H1 (cell line): Measurements from ENCODE around the gene WNK4. TPM values are rescaled to one million over a fixed set of nuclear protein-coding genes. Genes with fewer than 3 reads are reported as not detected.

ENCODE experiments used
- CTCF ChIA-PET: fragments of 300-600 bp; sonication (Branson Sonifier 250); formaldehyde crosslinking; loops from one replicate; lab custom pipeline; 2021; ENCODE audit not compliant: partially characterized antibody; lab: Charles Lee
- POLR2A ChIA-PET: fragments of 300-600 bp; sonication (Branson Sonifier 250); formaldehyde crosslinking; loops from one replicate; lab custom pipeline; 2021; ENCODE audit warnings: inconsistent platforms; ENCODE audit not compliant: partially characterized antibody; lab: Charles Lee
- DNase-seq, 2 experiments: peaks; one replicate each; pipeline versions ENCODE4 v3.0.0 to v3.0.0-alpha.2; 2010 to 2022; ENCODE audit warnings: low spot score in 2 of 2, low read depth in 1 of 2, mixed read lengths in 1 of 2
- FAIRE-seq: peaks from 2 replicates; lab custom pipeline; 2011; peaks lifted over from hg19 to GRCh38; lab: Jason Lieb, UNC
- H2AFZ ChIP-seq: 2 replicates; pipeline ENCODE4 v1.8.1; 2012; ENCODE audit warnings: low read length, inconsistent platforms
- H2AK5ac ChIP-seq: 2 replicates; pipeline ENCODE4 v1.6.1; 2013; ENCODE audit warnings: low read depth, low read length
- H2BK120ac ChIP-seq: replicated peaks from 2 replicates; pipeline ENCODE3; 2013; ENCODE audit warnings: low read depth, low read length, inconsistent platforms
- H2BK12ac ChIP-seq: 2 replicates; pipeline ENCODE4 v1.6.1; 2013; ENCODE audit warnings: low read depth, low read length
- H2BK15ac ChIP-seq: 2 replicates; pipeline ENCODE4 v1.6.1; 2013; ENCODE audit warnings: low read length
- H2BK20ac ChIP-seq: 2 replicates; pipeline ENCODE4 v1.6.1; 2013; ENCODE audit warnings: low read length
- H2BK5ac ChIP-seq: 2 replicates; pipeline ENCODE4 v1.6.1; 2013; ENCODE audit warnings: low read depth, low read length
- H3K14ac ChIP-seq: 2 replicates; pipeline ENCODE4 v1.6.1; 2013; ENCODE audit warnings: inconsistent platforms; ENCODE audit not compliant: insufficient read length
- H3K18ac ChIP-seq: 2 replicates; pipeline ENCODE4 v1.6.1; 2013; ENCODE audit warnings: low read length; ENCODE audit errors: extremely low read depth
- H3K23ac ChIP-seq: 2 replicates; pipeline ENCODE4 v1.6.1; 2013; ENCODE audit warnings: inconsistent platforms; ENCODE audit not compliant: insufficient read length
- H3K23me2 ChIP-seq: 2 replicates; pipeline ENCODE4 v1.6.1; 2013; ENCODE audit warnings: low read depth, low read length
- H3K27ac ChIP-seq: 2 replicates; pipeline ENCODE4 v1.6.1; 2011; ENCODE audit warnings: low read depth, low read length, inconsistent platforms
- H3K27me3 ChIP-seq, 4 experiments: replicated peaks in 1 of 4; 1 replicate in 1 of 4; 2 replicates in 3 of 4; pipeline versions ENCODE4 v1.6.1 to v1.8.1; 2011 to 2013; ENCODE audit warnings: low read length in 3 of 4, mild to moderate bottlenecking in 3 of 4, inconsistent platforms in 2 of 4, mixed read lengths in 2 of 4, moderate library complexity in 1 of 4; ENCODE audit not compliant: control insufficient read depth in 3 of 4, insufficient read depth in 3 of 4; ENCODE audit errors: extremely low read depth in 1 of 4
- H3K36me3 ChIP-seq, 4 experiments: 2 replicates each; pipeline versions ENCODE4 v1.6.1 to v1.8.1; 2011 to 2013; ENCODE audit warnings: mild to moderate bottlenecking in 4 of 4, low read length in 3 of 4, moderate library complexity in 2 of 4, control low read depth in 1 of 4, inconsistent platforms in 1 of 4; ENCODE audit not compliant: insufficient read depth in 4 of 4, control insufficient read depth in 2 of 4
- H3K4ac ChIP-seq: replicated peaks from 2 replicates; pipeline ENCODE3; 2013; ENCODE audit warnings: low read length, low read depth, mixed read lengths, inconsistent platforms; ENCODE audit not compliant: insufficient read length
- H3K4me1 ChIP-seq, 4 experiments: replicated peaks in 1 of 4; 1 replicate in 1 of 4; 2 replicates in 3 of 4; pipeline versions ENCODE4 v1.6.1 to v1.8.1; 2011 to 2013; ENCODE audit warnings: low read length in 3 of 4, inconsistent platforms in 2 of 4, mixed read lengths in 1 of 4; ENCODE audit not compliant: insufficient read depth in 4 of 4, control insufficient read depth in 3 of 4
- H3K4me2 ChIP-seq, 2 experiments: 2 replicates each; pipeline versions ENCODE4 v1.6.1 to v1.8.1; 2011 to 2013; ENCODE audit warnings: low read depth in 2 of 2, low read length in 2 of 2, control low read depth in 1 of 2, inconsistent platforms in 1 of 2, mild to moderate bottlenecking in 1 of 2; ENCODE audit not compliant: insufficient read depth in 1 of 2
- H3K4me3 ChIP-seq, 4 experiments: fragments of 200-600, 300-600 bp in 1 of 4; sonication (generic), shearing (Covaris generic), sonication (Bioruptor Twin) in 1 of 4; 2 replicates each; pipeline versions ENCODE4 v1.5.1 to v1.8.1; 2011 to 2016; ENCODE audit warnings: low read length in 4 of 4, low read depth in 3 of 4, control low read depth in 2 of 4, inconsistent platforms in 2 of 4, mild to moderate bottlenecking in 2 of 4, mixed read lengths in 1 of 4, moderate library complexity in 1 of 4; ENCODE audit not compliant: insufficient read depth in 2 of 4; ENCODE audit errors: extremely low read depth in 1 of 4
- H3K56ac ChIP-seq: replicated peaks from 2 replicates; pipeline ENCODE3; 2013; ENCODE audit warnings: low read depth, mild to moderate bottlenecking, mixed read lengths, low read length, inconsistent platforms; ENCODE audit not compliant: insufficient read length
- H3K79me1 ChIP-seq: 2 replicates; pipeline ENCODE4 v1.6.1; 2013; ENCODE audit warnings: low read depth, low read length, control low read depth
- H3K79me2 ChIP-seq, 2 experiments: 2 replicates each; pipeline versions ENCODE4 v1.6.1 to v1.8.1; 2012 to 2013; ENCODE audit warnings: low read length in 2 of 2, mild to moderate bottlenecking in 2 of 2, inconsistent platforms in 1 of 2; ENCODE audit not compliant: insufficient read depth in 2 of 2, control insufficient read depth in 1 of 2
- H3K9ac ChIP-seq, 4 experiments: replicated peaks in 1 of 4; 1 replicate in 1 of 4; 2 replicates in 3 of 4; pipeline versions ENCODE4 v1.6.1 to v1.8.1; 2011 to 2013; ENCODE audit warnings: low read depth in 3 of 4, low read length in 3 of 4, control low read depth in 2 of 4, mild to moderate bottlenecking in 2 of 4, moderate library complexity in 2 of 4, inconsistent platforms in 1 of 4; ENCODE audit errors: extremely low read depth in 1 of 4
- H3K9me3 ChIP-seq, 2 experiments: 2 replicates each; pipeline versions ENCODE4 v1.6.1 to v1.8.1; 2012 to 2013; ENCODE audit warnings: mild to moderate bottlenecking in 2 of 2, moderate library complexity in 2 of 2, control low read depth in 1 of 2, inconsistent platforms in 1 of 2, low read depth in 1 of 2, low read length in 1 of 2, mixed read lengths in 1 of 2; ENCODE audit not compliant: insufficient read depth in 2 of 2
- H4K20me1 ChIP-seq, 2 experiments: replicated peaks in 1 of 2; 2 replicates each; pipeline versions ENCODE3 to v1.8.1; 2011 to 2013; ENCODE audit warnings: inconsistent platforms in 2 of 2, low read length in 2 of 2, mild to moderate bottlenecking in 1 of 2; ENCODE audit not compliant: insufficient read depth in 2 of 2, control insufficient read depth in 1 of 2
- H4K5ac ChIP-seq: 2 replicates; pipeline ENCODE4 v1.6.1; 2013; ENCODE audit warnings: low read length, low read depth, mixed read lengths, inconsistent platforms; ENCODE audit not compliant: insufficient read length
- H4K8ac ChIP-seq: 2 replicates; pipeline ENCODE4 v1.8.0; 2013; ENCODE audit warnings: mild to moderate bottlenecking, moderate library complexity, low read length, inconsistent platforms; ENCODE audit not compliant: insufficient read depth; ENCODE audit errors: extremely low read depth
- H4K91ac ChIP-seq: replicated peaks from 2 replicates; pipeline ENCODE3; 2013; ENCODE audit warnings: low read length, mixed read lengths, inconsistent platforms; ENCODE audit not compliant: insufficient read length
- BACH1 ChIP-seq: IDR thresholded peaks from 2 replicates; pipeline ENCODE4 v1.6.1; 2012; ENCODE audit warnings: low read length, improper control_type of control experiment
- CTBP2 ChIP-seq: IDR thresholded peaks from 2 replicates; pipeline ENCODE4 v1.7.0; 2011; ENCODE audit warnings: borderline replicate concordance, mild to moderate bottlenecking, moderate library complexity, mixed read lengths, low read length; ENCODE audit not compliant: insufficient read depth, insufficient read length
- EZH2 ChIP-seq: fragments of 200-600 bp; sonication (generic); IDR thresholded peaks from 2 replicates; pipeline ENCODE4 v1.7.1; 2012; ENCODE audit warnings: low read depth, mild to moderate bottlenecking, moderate library complexity, low read length, inconsistent platforms; ENCODE audit not compliant: severe bottlenecking
- NANOG ChIP-seq: IDR thresholded peaks from 2 replicates; pipeline ENCODE4 v1.6.1; 2011; ENCODE audit warnings: low read length, low read depth, mild to moderate bottlenecking, inconsistent platforms; ENCODE audit not compliant: insufficient read depth, poor library complexity, severe bottlenecking
- POLR2AphosphoS5 ChIP-seq: IDR thresholded peaks from 2 replicates; pipeline ENCODE4 v1.6.1; 2011; ENCODE audit warnings: low read depth, low read length
- POU5F1 ChIP-seq: IDR thresholded peaks from 2 replicates; pipeline ENCODE4 v1.6.1; 2011; ENCODE audit warnings: low read depth, mild to moderate bottlenecking, low read length, moderate library complexity
- RFX5 ChIP-seq: IDR thresholded peaks from 2 replicates; pipeline ENCODE4 v1.6.1; 2011; ENCODE audit warnings: low read depth, low read length, improper control_type of control experiment, borderline replicate concordance
- SIRT6 ChIP-seq: IDR thresholded peaks from one replicate; pipeline ENCODE4 v1.7.1; 2012; ENCODE audit warnings: low read length, inconsistent platforms
- SP1 ChIP-seq: IDR thresholded peaks from 2 replicates; pipeline ENCODE4 v1.6.1; 2011; ENCODE audit warnings: low read depth, low read length
- TAF7 ChIP-seq: optimal IDR thresholded peaks from 2 replicates; pipeline ENCODE3; 2011; ENCODE audit warnings: low read depth, mild to moderate bottlenecking, inconsistent platforms, low read length, moderate library complexity, borderline replicate concordance
- TCF12 ChIP-seq: IDR thresholded peaks from 2 replicates; pipeline ENCODE4 v1.6.1; 2011; ENCODE audit warnings: low read depth, mild to moderate bottlenecking, low read length
- USF2 ChIP-seq: IDR thresholded peaks from 2 replicates; pipeline ENCODE4 v1.6.1; 2011; ENCODE audit warnings: low read length, improper control_type of control experiment
- polyA plus RNA-seq, 7 experiments: library from polyadenylated mRNA; depleted of rRNA in 3 of 7; stranded (reverse) in 5 of 7; unstranded in 2 of 7; fragments of >200 nt in 5 of 7; fragments of 200-250 nt in 2 of 7; gene quantifications; 1 replicate in 5 of 7; 2 replicates in 1 of 7; 4 replicates in 1 of 7; pipeline versions ENCODE4 v1.2.1 to v1.2.3, GENCODE V29; 2011 to 2013; ENCODE audit warnings: missing spikeins in 2 of 7, mixed read lengths in 2 of 7
- total RNA-seq: library from RNA; stranded (reverse); fragmentation: NEBNext Ultra II Directional; extraction: Animal tissue kit (Norgen Biotek cat#: 25700); gene quantifications from 2 replicates; pipeline ENCODE4 v1.2.1, GENCODE V29; 2021

WNK4 gene
- total and polyA plus RNA-seq, 2 of the 8 experiments (the other 6 are each of a cell fraction or from before 2014, with no cell fraction given), result 0.21 to 1.7 TPM

GRCh38 chr17:42830971-42831370, 50.6 kb downstream of the WNK4 start:
- no peak for FAIRE-seq
- Histone ChIP-seq H3K36me3 (peaks cover 0 to 14% (median 5%) of the 10 kb centered on the region in 4 experiments; a peak in 3 of 8 replicates), H3K4me1 (peaks cover 0 to 2% (median 0%) of the 10 kb centered on the region in 4 experiments; a peak in 2 of 7 replicates), H3K79me2 (peaks cover 3 to 22% of the 10 kb centered on the region in 2 experiments), H3K56ac (no peak overlapping the region), H3K9ac (no peak overlapping the region), H2BK12ac (no peak overlapping the region), H4K91ac (no peak overlapping the region), H3K23me2 (peaks cover 9% of the 10 kb centered on the region), H2BK20ac (no peak overlapping the region), H2BK120ac (no peak overlapping the region), H3K4me3 (no peak overlapping the region), H3K4me2 (no peak overlapping the region), H3K9me3 (no peaks in the 10 kb centered on the region), H3K18ac (no peak overlapping the region), H2AFZ (no peak overlapping the region), H3K14ac (no peak overlapping the region), H3K79me1 (peaks cover 2% of the 10 kb centered on the region; the same call in 1 of the 2 replicates), H2BK5ac (no peak overlapping the region), H4K5ac (no peak overlapping the region), H3K27ac (no peak overlapping the region), H3K23ac (no peak overlapping the region), H2AK5ac (no peak overlapping the region), H4K8ac (no peak overlapping the region), H3K27me3 (no peaks in the 10 kb centered on the region), H3K4ac (no peak overlapping the region), H4K20me1 (no peaks in the 10 kb centered on the region), H2BK15ac (no peak overlapping the region)
- ChIA-PET POLR2A (interaction anchor here (1.6 to 8.9 kb wide), 4 partner anchors 8 to 167 kb away, joined by 3 to 69 read pairs (median 5); partner anchors contain the start of gene BECN1), CTCF (interaction anchor here (4.2 kb wide), 1 partner anchor 10 kb away, joined by 45 read pairs; the partner anchor contains the start of gene BECN1)
- TF ChIP-seq RFX5, result no peak
- no peak for TF ChIP-seq CTBP2
- TF ChIP-seq SIRT6, result no peak
- TF ChIP-seq POU5F1, result no peak
- no peak for TF ChIP-seq SP1
- no peak for TF ChIP-seq BACH1
- no peak for TF ChIP-seq USF2
- TF ChIP-seq NANOG, result no peak
- no peak for TF ChIP-seq EZH2
- no peak for TF ChIP-seq POLR2AphosphoS5
- TF ChIP-seq TAF7, result no peak
- TF ChIP-seq TCF12, result no peak
- no peak for DNase-seq
